Pancreas (tissue), 10 donors: Measurements from ENCODE around the gene NOTUM. TPM values are rescaled to one million over a fixed set of nuclear protein-coding genes. Genes with fewer than 3 reads are reported as not detected.

ENCODE experiments used
- ATAC-seq, 4 donors: fragments of 200-7000 bp; cut with Tn5 transposase; one replicate each; pipeline versions ENCODE4 v1.8.0 to v1.9.1; 2020; ENCODE audit warnings: mild to moderate bottlenecking in 4 of 4, moderate library complexity in 4 of 4
- DNase-seq, 6 donors: peaks; one replicate each; pipeline ENCODE4 v3.0.0-alpha.2; 2020
- FAIRE-seq: peaks from 2 replicates; lab custom pipeline; 2012; peaks lifted over from hg19 to GRCh38; lab: Jason Lieb, UNC
- H3K27ac ChIP-seq, 4 donors: fragments of 200-600 bp; sonication (generic); 1 replicate in 3 of 4; 2 replicates in 1 of 4; pipeline versions ENCODE4 v1.5.0 to v1.8.0; 2020
- H3K27me3 ChIP-seq, 4 donors: fragments of 200-600 bp; one replicate each; pipeline ENCODE4 v1.8.0; 2021
- H3K36me3 ChIP-seq, 3 donors: fragments of 200-600 bp; sonication (generic) in 1 of 3; one replicate each; pipeline versions ENCODE4 v1.5.0 to v1.8.0; 2020 to 2021
- H3K4me1 ChIP-seq, 3 donors: fragments of 200-600 bp; one replicate each; pipeline ENCODE4 v1.8.0; 2021
- H3K4me3 ChIP-seq, 4 donors: fragments of 200-600 bp; sonication (generic) in 2 of 4; one replicate each; pipeline versions ENCODE4 v1.5.0 to v1.8.0; 2020 to 2021
- H3K9me3 ChIP-seq, 4 donors: fragments of 200-600 bp; one replicate each; pipeline ENCODE4 v1.8.0; 2021
- WGBS, 2 donors: extraction: QIAGEN DNeasy Blood & Tissue Kit; methylation state at CpG; one replicate each; pipeline ENCODE4 v1.1.7; 2013; 5-methylcytosine and 5-hydroxymethylcytosine counted together
- intact Hi-C, 3 donors: fragments of 100-400 bp; cut with DNase I; formaldehyde crosslinking; loops; one replicate each; pipeline versions ENCODE4 v1.11.1 to v1.14.2; 2022
- polyA plus RNA-seq, 2 donors: library from polyadenylated mRNA; stranded (reverse); fragments of 200-250 nt; gene quantifications; one replicate each; pipeline ENCODE4 v1.2.3, GENCODE V29; 2013
- total RNA-seq, 6 donors: library from RNA; stranded (reverse); fragmentation: NEBNext Ultra II Directional in 4 of 6; extraction: Animal tissue kit (Norgen Biotek cat#: 25700) in 4 of 6; gene quantifications; one replicate each; pipeline versions ENCODE4 v1.2.1 to v1.2.4, GENCODE V29; 2021 to 2023
- TF ChIP-seq, protein P1 (sequence below), 4 donors: fragments of 200-600 bp; sonication (generic) in 3 of 4; IDR thresholded peaks; one replicate each; pipeline versions ENCODE4 v1.5.0 to v1.8.0; 2021; ENCODE audit warnings: antibody characterized with exemption in 4 of 4
- donor health status: healthy with polysubstance abuse.
- donor health status: DM: no; HTN: no; CAD: no; lungs with moderate emphysema.
- donor health status: DM: no; HTN: no; CAD: no.
- donor health status: control.
- donor health status: control.
- donor health status: Bipolar disorder and iron deficiency.
- donor health status: DM: yes; HTN: yes; CAD: no.
- donor health status: DM: no; HTN: no; CAD: no.
- donor health status: DM: no; HTN: no; CAD: no.
- donor health status: DM: yes; HTN: yes; CAD: no.

NOTUM gene
- total and polyA plus RNA-seq, 8 donors: 0.14 to 0.44 (median 0.21) TPM; not detected in 1

GRCh38 chr17:81987161-81987770, 26.3 kb upstream of the NOTUM start:
- FAIRE-seq: no peak
- no peak for DNase-seq
- no peak overlapping the region for H3K4me3 ChIP-seq
- no peaks in the 10 kb centered on the region for H3K9me3 ChIP-seq
- H3K27me3 ChIP-seq: no peaks in the 10 kb centered on the region
- TF ChIP-seq, protein P1, sequence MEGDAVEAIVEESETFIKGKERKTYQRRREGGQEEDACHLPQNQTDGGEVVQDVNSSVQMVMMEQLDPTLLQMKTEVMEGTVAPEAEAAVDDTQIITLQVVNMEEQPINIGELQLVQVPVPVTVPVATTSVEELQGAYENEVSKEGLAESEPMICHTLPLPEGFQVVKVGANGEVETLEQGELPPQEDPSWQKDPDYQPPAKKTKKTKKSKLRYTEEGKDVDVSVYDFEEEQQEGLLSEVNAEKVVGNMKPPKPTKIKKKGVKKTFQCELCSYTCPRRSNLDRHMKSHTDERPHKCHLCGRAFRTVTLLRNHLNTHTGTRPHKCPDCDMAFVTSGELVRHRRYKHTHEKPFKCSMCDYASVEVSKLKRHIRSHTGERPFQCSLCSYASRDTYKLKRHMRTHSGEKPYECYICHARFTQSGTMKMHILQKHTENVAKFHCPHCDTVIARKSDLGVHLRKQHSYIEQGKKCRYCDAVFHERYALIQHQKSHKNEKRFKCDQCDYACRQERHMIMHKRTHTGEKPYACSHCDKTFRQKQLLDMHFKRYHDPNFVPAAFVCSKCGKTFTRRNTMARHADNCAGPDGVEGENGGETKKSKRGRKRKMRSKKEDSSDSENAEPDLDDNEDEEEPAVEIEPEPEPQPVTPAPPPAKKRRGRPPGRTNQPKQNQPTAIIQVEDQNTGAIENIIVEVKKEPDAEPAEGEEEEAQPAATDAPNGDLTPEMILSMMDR (IDR thresholded peaks at IDR 0.05): no peak
- H3K27ac ChIP-seq: no peak overlapping the region
- 94 to 95% methylated on average over 26 of the region's 26 CpGs for WGBS, 2 donors
- no peak for ATAC-seq
- intact Hi-C loops: no loop called here
- H3K36me3 ChIP-seq: peaks cover 0 to 12% (median 0%) of the 10 kb centered on the region in 3 donors
- H3K4me1 ChIP-seq: peaks cover 12 to 14% (median 12%) of the 10 kb centered on the region in 3 donors

- H3K27me3 ChIP-seq: no peaks in the 10 kb centered on the region
- intact Hi-C loops: no loop called here
- H3K27ac ChIP-seq: no peak overlapping the region
- no peak for DNase-seq
- H3K4me3 ChIP-seq: no peak overlapping the region
- FAIRE-seq: no peak
- WGBS, 2 donors: 96 to 97% methylated on average over 26 of the region's 26 CpGs
- H3K9me3 ChIP-seq: no peaks in the 10 kb centered on the region
- ATAC-seq: no peak
- TF ChIP-seq, protein P1 (IDR thresholded peaks at IDR 0.05): no peak
- peaks cover 0 to 12% (median 0%) of the 10 kb centered on the region in 3 donors for H3K36me3 ChIP-seq
- H3K4me1 ChIP-seq: peaks cover 7% of the 10 kb centered on the region in 3 donors
Measured at GRCh38 chr17:81986606-81987005, 25.6 kb upstream of the NOTUM start.

- H3K36me3 ChIP-seq: peaks cover 0 to 12% (median 0%) of the 10 kb centered on the region in 3 donors
Measured at GRCh38 chr17:81984773-81985410, 23.9 kb upstream of the NOTUM start.

DNA sequence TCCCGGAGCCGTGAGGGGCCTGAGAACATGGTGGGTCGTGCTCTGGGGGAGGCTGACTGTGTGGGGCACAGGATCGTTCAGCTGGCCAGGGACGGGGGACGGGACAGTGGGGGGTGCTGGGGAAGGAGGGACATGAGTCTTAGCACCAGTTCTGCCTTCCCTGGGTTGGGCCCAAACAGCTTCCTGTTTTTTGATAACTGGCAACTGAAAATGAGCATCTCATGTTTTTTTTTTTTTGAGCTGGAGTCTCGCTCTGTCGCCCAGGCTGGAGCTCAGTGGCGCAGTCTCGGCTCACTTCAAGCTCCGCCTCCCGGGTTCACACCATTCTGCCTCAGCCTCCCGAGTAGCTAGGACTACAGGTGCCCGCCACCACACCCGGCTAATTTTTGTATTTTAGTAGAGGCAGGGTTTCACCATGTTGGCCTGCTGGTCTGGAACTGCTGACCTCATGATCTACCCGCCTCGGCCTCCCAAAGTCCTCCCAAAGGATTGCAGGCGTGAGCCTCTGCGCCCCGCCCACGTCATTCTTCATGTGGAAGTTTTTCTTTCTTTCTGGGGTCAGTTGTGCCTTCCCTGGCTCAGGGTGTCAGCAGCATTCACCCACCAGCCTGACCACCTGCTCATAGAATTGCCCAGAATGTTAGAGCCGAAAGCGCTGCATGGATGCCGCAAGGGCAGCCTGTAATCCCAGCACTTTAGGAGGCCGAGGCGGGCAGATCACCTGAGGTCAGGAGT, 22.8 kb upstream of the NOTUM start:
- Histone ChIP-seq H3K9me3 (no peaks in the 10 kb centered on the region), H3K27ac (no peak overlapping the region), H3K27me3 (no peaks in the 10 kb centered on the region), H3K36me3 (peaks cover 0 to 12% (median 0%) of the 10 kb centered on the region in 3 donors), H3K4me3 (no peak overlapping the region), H3K4me1 (no peaks in the 10 kb centered on the region)
- TF ChIP-seq, protein P1 (IDR thresholded peaks at IDR 0.05): no peak
- DNase-seq (no peak), FAIRE-seq (no peak), ATAC-seq (no peak)
- intact Hi-C loops: no loop called here
- WGBS, 2 donors: 95 to 98% methylated on average over 26 of the region's 26 CpGs

More at GRCh38 chr17:81984773-81985410, 23.9 kb upstream of the NOTUM start:
- Histone ChIP-seq H3K4me3 (no peak overlapping the region), H3K4me1 (no peaks in the 10 kb centered on the region), H3K9me3 (no peaks in the 10 kb centered on the region), H3K27ac (no peak overlapping the region), H3K27me3 (no peaks in the 10 kb centered on the region)
- ATAC-seq: no peak
- intact Hi-C loops: no loop called here
- TF ChIP-seq, protein P1 (IDR thresholded peaks at IDR 0.05): no peak
- no peak for FAIRE-seq
- 90 to 92% methylated on average over 19 to 21 of the region's 21 CpGs for WGBS, 2 donors
- no peak for DNase-seq
